ENCODE data around the gene XXYLT1. TPM values are rescaled to one million over a fixed set of nuclear protein-coding genes. Genes with fewer than 3 reads are reported as not detected.

The XXYLT1 gene
- total RNA-seq, 4 donors from 2014 or later, result 5.4 to 18.2 (median 6.9) TPM

GRCh38 chr3:195085356-195086130 lies 185.4 kb downstream of the XXYLT1 start:
- Histone ChIP-seq H3K36me3 (no peaks in the 10 kb centered on the region), H3K4me3 (no peak overlapping the region), H3K4me1 (no peaks in the 10 kb centered on the region), H3K27me3 (no peaks in the 10 kb centered on the region), H3K27ac (no peak overlapping the region), H3K9me3 (no peaks in the 10 kb centered on the region)
- TF ChIP-seq CTCF (IDR thresholded peaks at IDR 0.05) (no peak), POLR2A (IDR thresholded peaks at IDR 0.05) (no peak)
- DNase-seq, result no peak

GRCh38 chr3:195084746-195085145 lies 186.2 kb downstream of the XXYLT1 start:
- no peaks in the 10 kb centered on the region for H3K9me3 ChIP-seq
- TF ChIP-seq CTCF (IDR thresholded peaks at IDR 0.05) (no peak), POLR2A (IDR thresholded peaks at IDR 0.05) (no peak)
- H3K27ac ChIP-seq, result no peak overlapping the region
- no peaks in the 10 kb centered on the region for H3K4me1 ChIP-seq
- H3K36me3 ChIP-seq, result no peaks in the 10 kb centered on the region
- H3K27me3 ChIP-seq, result no peaks in the 10 kb centered on the region
- DNase-seq, result no peak
- no peak overlapping the region for H3K4me3 ChIP-seq

- H3K4me3 ChIP-seq, result no peak overlapping the region
- H3K9me3 ChIP-seq, result no peaks in the 10 kb centered on the region
- no peak for TF ChIP-seq CTCF (IDR thresholded peaks at IDR 0.05)
- TF ChIP-seq POLR2A (IDR thresholded peaks at IDR 0.05), result no peak
- no peaks in the 10 kb centered on the region for H3K4me1 ChIP-seq
- H3K36me3 ChIP-seq, result no peaks in the 10 kb centered on the region
- H3K27ac ChIP-seq, result no peak overlapping the region
- DNase-seq, result no peak
- H3K27me3 ChIP-seq, result no peaks in the 10 kb centered on the region
Measured at GRCh38 chr3:195083659-195084058, 187.3 kb downstream of the XXYLT1 start.

GRCh38 chr3:195082811-195083210 lies 188.1 kb downstream of the XXYLT1 start:
- no peaks in the 10 kb centered on the region for H3K27me3 ChIP-seq

DNA sequence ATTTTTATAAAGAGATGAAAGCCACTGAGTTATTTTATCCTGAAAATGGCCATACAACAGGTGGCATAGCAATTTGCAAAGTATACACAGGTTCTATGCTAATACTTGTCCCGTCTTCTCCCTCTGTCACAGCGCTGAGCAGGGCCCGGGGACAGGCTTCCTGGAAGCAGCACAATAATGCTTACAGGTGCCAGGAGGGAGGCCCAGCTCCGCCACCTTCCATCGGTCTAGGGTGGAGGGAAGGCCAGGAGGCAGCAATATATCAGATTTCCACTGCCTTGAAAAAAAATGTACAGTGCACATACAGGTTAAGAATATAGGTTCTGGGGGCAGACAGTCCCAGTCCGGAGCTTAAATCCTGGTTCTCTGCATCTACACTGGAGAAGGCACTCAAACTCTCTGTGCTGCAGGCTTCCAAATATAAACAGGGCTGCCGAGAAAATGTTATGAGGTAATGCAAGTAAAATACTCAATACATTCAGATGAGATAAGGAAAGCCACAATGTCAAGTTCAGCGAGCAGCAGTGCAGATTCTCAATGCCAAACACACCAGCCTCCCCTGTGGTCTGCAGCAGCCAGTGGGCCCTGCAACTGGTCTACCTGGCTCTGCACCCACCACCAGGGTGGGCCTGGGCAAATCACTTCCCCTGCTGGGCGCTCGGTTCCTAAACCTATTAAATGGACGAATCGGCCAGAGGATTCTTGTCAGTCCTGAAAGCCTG lies 189.6 kb downstream of the XXYLT1 start:
- no peak overlapping the region for H3K27ac ChIP-seq
- TF ChIP-seq CTCF (IDR thresholded peaks at IDR 0.05), result no peak
- no peak for TF ChIP-seq POLR2A (IDR thresholded peaks at IDR 0.05)
- H3K36me3 ChIP-seq, result no peaks in the 10 kb centered on the region
- no peak for DNase-seq
- H3K4me3 ChIP-seq, result no peak overlapping the region
- H3K9me3 ChIP-seq, result no peaks in the 10 kb centered on the region
- H3K4me1 ChIP-seq, result no peaks in the 10 kb centered on the region
- H3K27me3 ChIP-seq, result no peaks in the 10 kb centered on the region

More at GRCh38 chr3:195082811-195083210, 188.1 kb downstream of the XXYLT1 start:
- no peak for TF ChIP-seq CTCF (IDR thresholded peaks at IDR 0.05)
- no peak for TF ChIP-seq POLR2A (IDR thresholded peaks at IDR 0.05)
- Histone ChIP-seq H3K36me3 (no peaks in the 10 kb centered on the region), H3K9me3 (no peaks in the 10 kb centered on the region), H3K4me1 (no peaks in the 10 kb centered on the region), H3K4me3 (no peak overlapping the region), H3K27ac (no peak overlapping the region)
- no peak for DNase-seq
